Measurements from ENCODE around the gene RUNX2. TPM values are rescaled to one million over a fixed set of nuclear protein-coding genes. Genes with fewer than 3 reads are reported as not detected.
A peak's percentile ranks its signal among the peaks of the same experiment; 100 is the strongest.

RUNX2 gene
- total and polyA plus RNA-seq, 8 donors = 0.80 to 18.7 (median 2.7) TPM; not detected in 1

GRCh38 chr6:45705137-45705855 is 377.2 kb downstream of the RUNX2 start:
- TF ChIP-seq POLR2AphosphoS5 (IDR thresholded peaks at IDR 0.05) (no peak), EP300 (IDR thresholded peaks at IDR 0.05) (no peak), POLR2A (IDR thresholded peaks at IDR 0.05) (no peak)
- TF ChIP-seq, protein P1, sequence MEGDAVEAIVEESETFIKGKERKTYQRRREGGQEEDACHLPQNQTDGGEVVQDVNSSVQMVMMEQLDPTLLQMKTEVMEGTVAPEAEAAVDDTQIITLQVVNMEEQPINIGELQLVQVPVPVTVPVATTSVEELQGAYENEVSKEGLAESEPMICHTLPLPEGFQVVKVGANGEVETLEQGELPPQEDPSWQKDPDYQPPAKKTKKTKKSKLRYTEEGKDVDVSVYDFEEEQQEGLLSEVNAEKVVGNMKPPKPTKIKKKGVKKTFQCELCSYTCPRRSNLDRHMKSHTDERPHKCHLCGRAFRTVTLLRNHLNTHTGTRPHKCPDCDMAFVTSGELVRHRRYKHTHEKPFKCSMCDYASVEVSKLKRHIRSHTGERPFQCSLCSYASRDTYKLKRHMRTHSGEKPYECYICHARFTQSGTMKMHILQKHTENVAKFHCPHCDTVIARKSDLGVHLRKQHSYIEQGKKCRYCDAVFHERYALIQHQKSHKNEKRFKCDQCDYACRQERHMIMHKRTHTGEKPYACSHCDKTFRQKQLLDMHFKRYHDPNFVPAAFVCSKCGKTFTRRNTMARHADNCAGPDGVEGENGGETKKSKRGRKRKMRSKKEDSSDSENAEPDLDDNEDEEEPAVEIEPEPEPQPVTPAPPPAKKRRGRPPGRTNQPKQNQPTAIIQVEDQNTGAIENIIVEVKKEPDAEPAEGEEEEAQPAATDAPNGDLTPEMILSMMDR (IDR thresholded peaks at IDR 0.05) = no peak
- H3K4me3 ChIP-seq = no peak overlapping the region
- H3K27me3 ChIP-seq = no peaks in the 10 kb centered on the region
- no peaks in the 10 kb centered on the region for H3K9me3 ChIP-seq
- no peak overlapping the region for H3K27ac ChIP-seq
- no peak for DNase-seq
- H3K36me3 ChIP-seq = no peaks in the 10 kb centered on the region
- 90 to 97% (median 95%) methylated on average over 4 of the region's 4 CpGs for WGBS, 5 donors
- H3K4me1 ChIP-seq = peaks cover 0 to 9% (median 0%) of the 10 kb centered on the region in 4 donors
- intact Hi-C loops (cut with DNase I; ENCODE audit: low total_unique reads) = no loop called here

- peaks cover 0 to 9% (median 0%) of the 10 kb centered on the region in 4 donors for H3K4me1 ChIP-seq
- TF ChIP-seq POLR2AphosphoS5 (IDR thresholded peaks at IDR 0.05) (no peak), POLR2A (IDR thresholded peaks at IDR 0.05) (no peak), EP300 (IDR thresholded peaks at IDR 0.05) (no peak)
- TF ChIP-seq, protein P1 (IDR thresholded peaks at IDR 0.05) = no peak
- DNase-seq = no peak
- H3K9me3 ChIP-seq = no peaks in the 10 kb centered on the region
- no peaks in the 10 kb centered on the region for H3K36me3 ChIP-seq
- no peak overlapping the region for H3K4me3 ChIP-seq
- WGBS, 5 donors = 30 to 49% (median 45%) methylated on average over 2 of the region's 2 CpGs
- H3K27me3 ChIP-seq = no peaks in the 10 kb centered on the region
- intact Hi-C loops (cut with DNase I; ENCODE audit: low total_unique reads) = no loop called here
- no peak overlapping the region for H3K27ac ChIP-seq
These were observed 378.2 kb downstream of the RUNX2 start for GRCh38 chr6:45706319-45706718.

DNA sequence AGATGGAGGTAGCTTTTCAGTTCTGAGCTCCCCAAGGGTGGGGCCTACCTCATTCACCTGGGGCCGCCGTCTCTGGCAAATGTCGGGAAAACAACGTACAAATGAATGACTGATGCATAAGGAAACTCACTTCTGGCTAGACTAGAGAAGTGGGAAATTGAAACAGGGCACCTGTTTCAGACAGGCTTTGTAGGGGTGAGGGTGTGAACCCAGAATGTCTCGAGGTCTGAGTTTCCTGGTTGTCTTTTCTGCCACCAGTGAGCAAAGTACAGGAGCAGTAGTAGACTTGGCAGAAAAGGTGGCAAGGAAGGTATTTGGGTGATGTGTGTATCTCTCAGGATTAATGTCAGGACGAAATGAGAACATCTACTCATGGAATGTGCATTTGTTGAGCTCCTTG is 379.0 kb downstream of the RUNX2 start:
- Histone ChIP-seq H3K4me3 (no peak overlapping the region), H3K27me3 (no peaks in the 10 kb centered on the region), H3K9me3 (no peaks in the 10 kb centered on the region), H3K36me3 (no peaks in the 10 kb centered on the region), H3K4me1 (peaks cover 0 to 9% (median 0%) of the 10 kb centered on the region in 4 donors), H3K27ac (no peak overlapping the region)
- 77 to 86% (median 85%) methylated on average over 6 of the region's 6 CpGs for WGBS, 5 donors
- TF ChIP-seq, protein P1 (IDR thresholded peaks at IDR 0.05) = no peak
- TF ChIP-seq POLR2A (IDR thresholded peaks at IDR 0.05) = no peak
- TF ChIP-seq EP300 (IDR thresholded peaks at IDR 0.05) = no peak
- no peak for TF ChIP-seq POLR2AphosphoS5 (IDR thresholded peaks at IDR 0.05)
- intact Hi-C loops (cut with DNase I; ENCODE audit: low total_unique reads) = no loop called here
- DNase-seq = no peak

- no peak for DNase-seq
- intact Hi-C loops (cut with DNase I; ENCODE audit: low total_unique reads) = loop anchor here (10.0 kb wide), 3 partner anchors 625 to 1235 kb away; no protein-coding TSS in a partner anchor
- no peaks in the 10 kb centered on the region for H3K9me3 ChIP-seq
- H3K36me3 ChIP-seq = no peaks in the 10 kb centered on the region
- H3K4me3 ChIP-seq = no peak overlapping the region
- 43 to 60% (median 56%) methylated on average over 6 of the region's 6 CpGs for WGBS, 5 donors
- peaks cover 0 to 17% (median 3%) of the 10 kb centered on the region in 4 donors for H3K4me1 ChIP-seq
- peak overlapping the region in 1 of 5 donors; percentile 8 for H3K27ac ChIP-seq
- TF ChIP-seq POLR2A (IDR thresholded peaks at IDR 0.05) = no peak
- TF ChIP-seq, protein P1 (IDR thresholded peaks at IDR 0.05) = no peak
- no peak for TF ChIP-seq EP300 (IDR thresholded peaks at IDR 0.05)
- TF ChIP-seq POLR2AphosphoS5 (IDR thresholded peaks at IDR 0.05) = no peak
- H3K27me3 ChIP-seq = no peaks in the 10 kb centered on the region
These were observed 381.7 kb downstream of the RUNX2 start for GRCh38 chr6:45709781-45710220.

Measured in stomach (tissue), 9 donors.